K562 (cell line): ENCODE results near the gene LGSN. TPM values are rescaled to one million over a fixed set of nuclear protein-coding genes. Genes with fewer than 3 reads are reported as not detected.

Source experiments
- ATAC-seq: fragments of 200-7000 bp; cut with Tn5 transposase; 3 replicates; pipeline ENCODE4 v1.9.1; 2020; ENCODE audit warnings: moderate library complexity
- BruUV-seq: library from RNA; stranded (reverse); fragments of 400-500 nt; replicated peaks from 2 replicates; lab custom pipeline; 2021; lab: Mats Ljungman, UMichigan
- CTCF ChIA-PET: fragments of 300-600 bp; formaldehyde crosslinking; extraction: SDS; loops from one replicate; lab custom pipeline; 2021; ENCODE audit warnings: low intra/inter-chr PET ratio; lab: Yijun Ruan, JAX
- POLR2A ChIA-PET: fragments of 300-600, 350-650 bp; sonication (Branson Sonifier 250); formaldehyde crosslinking; extraction: SDS; loops from one replicate; lab custom pipeline; 2021; ENCODE audit warnings: antibody characterized with exemption, inconsistent platforms; lab: Yijun Ruan, JAX
- DNase-seq, 4 experiments: peaks; one replicate each; pipeline versions ENCODE4 v3.0.0 to v3.0.0-alpha.2; 2011 to 2018; ENCODE audit warnings: low spot score in 3 of 4, mixed read lengths in 3 of 4; ENCODE audit errors: extremely low read depth in 1 of 4
- FAIRE-seq: peaks from 2 replicates; lab custom pipeline; 2011; peaks lifted over from hg19 to GRCh38; lab: Jason Lieb, UNC
- H2AFZ ChIP-seq: 2 replicates; pipeline ENCODE4 v1.6.0; 2011; ENCODE audit warnings: low read depth, low read length, control low read depth, inconsistent platforms
- H3K27ac ChIP-seq: fragments of 200-600 bp; 3 replicates; pipeline ENCODE4 v1.8.0; 2011; ENCODE audit warnings: low read depth, mild to moderate bottlenecking, control low read depth, inconsistent platforms, low read length, moderate library complexity, mixed read lengths; ENCODE audit errors: extremely low read depth
- H3K27me3 ChIP-seq, 2 experiments: fragments of 300-600 bp in 1 of 2; 2 replicates in 1 of 2; 3 replicates in 1 of 2; pipeline versions ENCODE4 v1.6.0 to v1.8.0; 2011; ENCODE audit warnings: inconsistent platforms in 2 of 2, low read length in 2 of 2, mild to moderate bottlenecking in 1 of 2, mixed read lengths in 1 of 2, moderate library complexity in 1 of 2; ENCODE audit not compliant: control insufficient read depth in 2 of 2, insufficient read depth in 2 of 2
- H3K36me3 ChIP-seq: fragments of 300-600 bp; 3 replicates; pipeline ENCODE4 v1.8.0; 2011; ENCODE audit warnings: mild to moderate bottlenecking, low read length, inconsistent platforms; ENCODE audit not compliant: control insufficient read depth, insufficient read depth
- H3K4me1 ChIP-seq, 2 experiments: fragments of 200-600 bp in 1 of 2; replicated peaks in 1 of 2; 2 replicates in 1 of 2; 3 replicates in 1 of 2; pipeline versions ENCODE4 v1.5.1 to v1.8.0; 2011; ENCODE audit warnings: inconsistent platforms in 2 of 2, low read length in 2 of 2, mild to moderate bottlenecking in 1 of 2, mixed read lengths in 1 of 2, moderate library complexity in 1 of 2; ENCODE audit not compliant: control insufficient read depth in 2 of 2, insufficient read depth in 2 of 2
- H3K4me2 ChIP-seq: 2 replicates; pipeline ENCODE4 v1.6.1; 2011; ENCODE audit warnings: low read length, control low read depth, inconsistent platforms, mixed read lengths; ENCODE audit not compliant: insufficient read depth
- H3K4me3 ChIP-seq: fragments of 200-600 bp; sonication (generic), shearing (Covaris generic); 2 replicates; pipeline ENCODE4 v1.5.1; 2016; ENCODE audit warnings: control low read depth, inconsistent platforms
- H3K79me2 ChIP-seq: fragments of 200-600 bp; 3 replicates; pipeline ENCODE4 v1.8.0; 2011; ENCODE audit warnings: low read length, inconsistent platforms; ENCODE audit not compliant: control insufficient read depth, insufficient read depth
- H3K9ac ChIP-seq, 2 experiments: 2 replicates each; pipeline versions ENCODE4 v1.6.0 to v1.6.1; 2011; ENCODE audit warnings: low read depth in 2 of 2, low read length in 2 of 2, control low read depth in 1 of 2, inconsistent platforms in 1 of 2, mild to moderate bottlenecking in 1 of 2, mixed read lengths in 1 of 2; ENCODE audit not compliant: insufficient read depth in 1 of 2
- H3K9me1 ChIP-seq: one replicate; pipeline ENCODE4 v1.6.0; 2011; ENCODE audit warnings: inconsistent platforms, mild to moderate bottlenecking, low read length, moderate library complexity; ENCODE audit not compliant: control insufficient read depth, insufficient read depth
- H3K9me3 ChIP-seq: replicated peaks from 2 replicates; pipeline ENCODE4 v1.5.1; 2011; ENCODE audit warnings: low read depth, low read length, inconsistent platforms; ENCODE audit not compliant: control insufficient read depth, insufficient read depth
- H4K20me1 ChIP-seq: replicated peaks from 2 replicates; pipeline ENCODE4 v1.6.1; 2011; ENCODE audit warnings: low read length, inconsistent platforms, mixed read lengths; ENCODE audit not compliant: control insufficient read depth, insufficient read depth
- BDP1 ChIP-seq: IDR thresholded peaks from 3 replicates; pipeline ENCODE4 v1.6.1; 2011; ENCODE audit not compliant: insufficient read length, insufficient read depth
- CCNT2 ChIP-seq: IDR thresholded peaks from 2 replicates; pipeline ENCODE4 v1.6.1; 2011; ENCODE audit warnings: borderline replicate concordance, low read depth, mild to moderate bottlenecking, moderate library complexity, mixed read lengths, low read length; ENCODE audit not compliant: insufficient read length; ENCODE audit errors: extremely low read depth
- DNMT1 ChIP-seq: fragments of 450-650 bp; IDR thresholded peaks from 2 replicates; pipeline ENCODE4 v1.6.1; 2016; ENCODE audit warnings: antibody characterized with exemption, mild to moderate bottlenecking
- FUS ChIP-seq: fragments of 200-400 bp; formaldehyde crosslinking; optimal IDR thresholded peaks from 2 replicates; pipeline ENCODE3; 2017; ENCODE audit warnings: low read depth, low read length
- ILF3 ChIP-seq: fragments of 450-650 bp; IDR thresholded peaks from 2 replicates; pipeline ENCODE4 v1.6.1; 2018; ENCODE audit warnings: antibody characterized with exemption, mild to moderate bottlenecking, moderate library complexity, borderline replicate concordance
- ZNF121 ChIP-seq: sonication (generic); formaldehyde crosslinking; conservative IDR thresholded peaks from 2 replicates; pipeline ENCODE4 v1.8.0; 2022; ENCODE audit warnings: missing genetic modification reagents
- ZNF165 ChIP-seq: fragments of 250-450 bp; sonication (Bioruptor Pico); IDR thresholded peaks from 2 replicates; pipeline ENCODE4 v1.4.0; 2020; ENCODE audit warnings: borderline replicate concordance
- ZNF408 ChIP-seq: fragments of 250-450 bp; sonication (Bioruptor Pico); IDR thresholded peaks from 2 replicates; pipeline ENCODE4 v1.4.0; 2020; ENCODE audit warnings: low read depth, mild to moderate bottlenecking, moderate library complexity
- ZNF830 ChIP-seq: fragments of 250-450 bp; sonication (Bioruptor Pico); IDR thresholded peaks from 2 replicates; pipeline ENCODE4 v1.5.0; 2021; ENCODE audit warnings: mild to moderate bottlenecking
- WGBS: fragments of 100-300 bp; shearing (Covaris generic); methylation state at CpG from one replicate; pipeline ENCODE4 v1.1.6; 2016; ENCODE audit warnings: low coverage, mixed read lengths; ENCODE audit not compliant: insufficient coverage; ENCODE audit errors: missing lambda C conversion rate; 5-methylcytosine and 5-hydroxymethylcytosine counted together
- in situ Hi-C: fragments of 300-500 bp; cut with MboI; formaldehyde crosslinking; loops from 4 replicates; pipeline ENCODE4 v1.15.0; 2018; ENCODE audit warnings: inconsistent platforms, mixed read lengths
- intact Hi-C: fragments of 100-400 bp; cut with micrococcal nuclease; formaldehyde crosslinking; loops from 2 replicates; pipeline ENCODE4 v1.14.2; 2022
- polyA plus RNA-seq, 8 experiments: library from polyadenylated mRNA; depleted of rRNA in 4 of 8; stranded (reverse) in 5 of 8; unstranded in 3 of 8; fragments of >200 nt; fragmentation: Nextera tagmentation in 2 of 8; fragmentation: Illumina TruSeq in 1 of 8; extraction: Ambion mirVana in 2 of 8; extraction: Trizol in 1 of 8; gene quantifications; 2 replicates each; pipeline versions ENCODE4 v1.2.1 to v1.2.3, GENCODE V29; 2011 to 2014; ENCODE audit warnings: inconsistent platforms in 1 of 8, missing spikeins in 1 of 8
- total RNA-seq, 7 experiments: library from RNA; depleted of rRNA in 6 of 7; stranded (reverse); fragments of >200 nt in 6 of 7; fragmentation: Illumina TruSeq in 2 of 7; extraction: Trizol in 2 of 7; gene quantifications; 2 replicates each; pipeline versions ENCODE4 v1.2.1 to v1.2.3, GENCODE V29; 2011 to 2021; ENCODE audit warnings: low replicate concordance in 1 of 7

The LGSN gene
- total and polyA plus RNA-seq, 9 of the 15 experiments (the other 6 are each of a cell fraction or from before 2014, with no cell fraction given), result 0.01 TPM; not detected in 8

- BruUV-seq, result no TSS peak
- no peak for ATAC-seq
- POLR2A ChIA-PET, result no interaction called here
Measured at GRCh38 chr6:63267046-63267445, 52.7 kb downstream of the LGSN start.

DNA sequence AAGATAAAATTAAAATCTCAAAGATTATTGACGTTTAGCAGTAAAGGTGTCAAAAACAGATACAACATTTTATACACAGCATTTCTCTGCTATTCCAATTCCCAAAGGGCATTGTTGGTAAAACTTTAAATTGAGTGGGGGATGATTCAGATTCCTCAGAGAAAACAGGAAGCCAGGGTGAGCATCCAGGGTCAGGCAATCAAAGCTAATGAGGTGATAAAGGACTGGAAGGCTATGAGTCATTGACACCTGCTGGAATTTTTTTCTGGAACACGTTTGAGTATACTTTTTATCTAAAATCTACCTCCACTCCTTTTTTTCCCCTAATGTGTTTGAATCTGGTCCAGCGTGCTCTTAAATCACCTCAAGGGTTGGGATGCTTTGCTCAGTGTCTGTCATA, 56.3 kb downstream of the LGSN start:
- H3K9me1 ChIP-seq, result no peaks in the 10 kb centered on the region
- DNase-seq, result no peak
- TF ChIP-seq ILF3 (no peak), CCNT2 (no peak), ZNF121 (no peak), ZNF408 (CRISPR knock-in tag) (no peak)
- TF ChIP-seq, all 486 proteins: peak for 0
- WGBS, result 2% methylated on average over 3 of the region's 3 CpGs
- in situ Hi-C loops, result no loop called here
- ChIA-PET CTCF (no interaction called here), POLR2A (no interaction called here)
- H3K4me3 ChIP-seq, result no peak overlapping the region
- H3K9ac ChIP-seq, result no peak overlapping the region
- H3K9me3 ChIP-seq, result no peaks in the 10 kb centered on the region
- H3K27me3 ChIP-seq, result no peaks in the 10 kb centered on the region
- intact Hi-C loops, result no loop called here
- no peak overlapping the region for H3K4me2 ChIP-seq
- no peaks in the 10 kb centered on the region for H3K4me1 ChIP-seq
- no peak for ATAC-seq
- no TSS peak for BruUV-seq
- no peaks in the 10 kb centered on the region for H3K36me3 ChIP-seq
- no peak overlapping the region for H2AFZ ChIP-seq
- no peak overlapping the region for H3K27ac ChIP-seq
- H3K79me2 ChIP-seq, result no peaks in the 10 kb centered on the region
- H4K20me1 ChIP-seq, result no peaks in the 10 kb centered on the region
- no peak for FAIRE-seq

More at GRCh38 chr6:63267046-63267445, 52.7 kb downstream of the LGSN start:
- CTCF ChIA-PET, result interaction anchor here (0.6 kb wide), 1 partner anchor 1072 kb away, joined by 3 read pairs; no protein-coding TSS in a partner anchor
- Histone ChIP-seq H2AFZ (no peak overlapping the region), H3K9ac (no peak overlapping the region), H3K27ac (no peak overlapping the region), H3K9me3 (no peaks in the 10 kb centered on the region), H4K20me1 (no peaks in the 10 kb centered on the region), H3K4me2 (no peak overlapping the region), H3K9me1 (no peaks in the 10 kb centered on the region), H3K36me3 (no peaks in the 10 kb centered on the region), H3K4me1 (no peaks in the 10 kb centered on the region), H3K79me2 (no peaks in the 10 kb centered on the region), H3K27me3 (no peaks in the 10 kb centered on the region), H3K4me3 (no peak overlapping the region)
- DNase-seq (no peak), FAIRE-seq (no peak)
- no peak for TF ChIP-seq ZNF165 (CRISPR knock-in tag)
- no peak for TF ChIP-seq ZNF830 (CRISPR knock-in tag)
- TF ChIP-seq BDP1, result no peak
- TF ChIP-seq FUS, result no peak
- no peak for TF ChIP-seq DNMT1
- 0% methylated on average over 4 of the region's 4 CpGs for WGBS
- in situ Hi-C loops (no loop called here), intact Hi-C loops (no loop called here)
